Fibroblast of skin of scalp (primary cell): Measurements from ENCODE around the gene IPO13.

Experiments
- DNase-seq: peaks from one replicate; pipeline ENCODE4 v3.0.0-alpha.2; 2013

Gene IPO13

GRCh38 chr1:43952731-43953346 is 6.1 kb downstream of the IPO13 start:
- DNase-seq, result no peak

- DNase-seq, result no peak
Measured at GRCh38 chr1:43953361-43953760, 6.6 kb downstream of the IPO13 start.

GRCh38 chr1:43954036-43954435 is 7.3 kb downstream of the IPO13 start:
- DNase-seq, result no peak

GRCh38 chr1:43956234-43956633 is 9.5 kb downstream of the IPO13 start:
- no peak for DNase-seq

GRCh38 chr1:43957407-43958040 is 10.8 kb downstream of the IPO13 start:
- no peak for DNase-seq

GRCh38 chr1:43958351-43959255 is 11.9 kb downstream of the IPO13 start:
- no peak for DNase-seq

DNA sequence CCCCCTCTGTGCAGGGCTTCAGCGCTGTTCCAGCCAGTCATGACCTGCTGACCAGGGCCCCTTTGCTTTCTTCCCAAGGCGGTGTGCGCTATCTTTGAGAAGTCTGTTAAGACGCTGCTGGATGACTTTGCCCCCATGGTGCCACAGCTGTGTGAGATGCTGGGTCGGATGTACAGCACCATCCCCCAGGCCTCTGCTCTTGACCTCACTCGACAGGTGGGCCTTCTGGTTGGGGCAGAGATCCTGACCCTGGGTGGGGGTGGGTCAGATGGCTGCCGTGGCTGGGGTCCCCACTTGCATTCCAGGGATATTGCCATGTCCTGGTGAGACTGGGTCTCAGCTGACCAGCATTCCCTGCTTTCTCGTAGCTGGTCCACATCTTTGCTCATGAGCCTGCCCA is 14.0 kb downstream of the IPO13 start:
- no peak for DNase-seq

DNA sequence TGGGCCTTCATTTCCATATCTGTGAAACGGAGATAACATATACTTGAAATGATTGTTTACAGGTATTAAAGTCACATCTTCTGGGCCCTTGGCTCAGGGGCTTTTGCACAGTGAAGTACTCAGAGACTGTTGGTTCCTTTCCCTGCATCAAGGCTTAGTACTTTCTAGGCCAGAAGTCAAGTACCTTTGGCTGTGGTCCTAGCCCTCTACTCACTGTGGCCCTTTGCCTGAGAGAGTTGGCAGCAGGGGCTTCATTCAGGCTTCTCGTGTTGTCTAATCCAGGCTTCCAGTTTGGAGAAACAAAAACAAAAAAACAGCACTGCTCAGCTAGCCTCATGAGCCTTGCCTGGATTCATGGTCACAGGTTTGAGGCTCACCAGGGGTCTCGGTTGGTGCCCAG is 14.9 kb downstream of the IPO13 start:
- DNase-seq, result no peak

GRCh38 chr1:43962324-43962723 is 15.6 kb downstream of the IPO13 start:
- DNase-seq, result no peak

GRCh38 chr1:43963006-43963405 is 16.3 kb downstream of the IPO13 start:
- DNase-seq, result no peak

DNA sequence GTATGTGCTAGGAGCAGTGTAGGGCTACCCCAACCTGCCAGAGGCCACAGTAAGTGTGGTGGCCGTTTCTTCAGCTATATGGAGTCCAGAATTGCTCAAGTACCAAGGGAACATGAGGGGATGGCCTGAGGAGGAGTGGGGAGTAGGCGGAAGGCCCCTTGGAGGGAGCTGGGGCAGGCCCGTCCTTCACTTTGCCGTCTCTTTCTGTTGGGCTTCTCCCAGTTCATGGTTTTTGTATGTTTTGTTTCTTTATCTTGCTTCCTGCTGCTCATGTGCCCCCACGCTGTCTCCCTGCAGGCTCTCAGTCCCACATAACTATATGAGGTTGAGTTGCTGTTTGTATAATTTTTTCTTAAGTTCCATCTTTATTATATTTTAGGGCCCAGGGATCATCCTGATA is 17.1 kb downstream of the IPO13 start:
- no peak for DNase-seq

DNA sequence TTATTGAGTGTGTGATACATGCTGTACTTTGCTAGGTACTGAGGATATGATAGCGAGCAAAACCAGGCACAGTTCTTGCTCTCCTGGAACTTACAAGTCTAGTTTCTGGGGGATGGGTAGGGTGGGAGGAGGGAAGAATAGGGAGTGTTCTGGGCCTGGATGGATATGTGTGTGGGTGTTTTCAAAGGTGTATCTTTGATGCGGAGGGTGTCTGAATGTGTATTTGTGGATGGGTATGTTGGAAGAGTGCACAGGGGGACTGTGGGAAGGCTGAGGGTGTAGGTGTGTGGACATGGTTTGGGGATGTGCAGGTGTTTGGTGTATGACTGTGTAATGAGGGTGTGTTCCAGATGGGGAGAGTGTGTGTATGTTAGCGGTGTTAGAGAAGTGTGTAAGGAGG is 18.6 kb downstream of the IPO13 start:
- DNase-seq, result no peak

- peak; percentile 31 for DNase-seq
Measured at GRCh38 chr1:43968348-43968948, 21.7 kb downstream of the IPO13 start.

DNA sequence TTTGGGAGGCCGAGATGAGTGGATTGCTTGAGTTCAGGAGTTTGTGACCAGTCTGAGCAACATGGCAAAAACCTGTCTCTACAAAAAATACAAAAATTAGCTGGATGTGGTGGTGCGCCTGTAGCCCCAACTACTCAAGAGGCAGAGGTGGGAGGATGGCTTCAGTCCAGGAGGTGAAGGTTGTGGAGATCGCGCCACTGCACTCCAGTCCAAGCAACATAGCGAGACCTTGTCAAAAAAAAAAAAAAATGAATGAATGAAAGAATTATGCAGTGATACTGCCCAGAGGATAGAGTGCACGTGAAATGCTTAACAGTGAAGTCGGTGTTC is 22.6 kb downstream of the IPO13 start:
- DNase-seq, result no peak

GRCh38 chr1:43969746-43970466 is 23.2 kb downstream of the IPO13 start, which contains the start of gene DPH2:
DPH2 (plus strand) TSS chr1:43970010; CDS start chr1:43970176, 166 bp downstream.
- peak; percentile 97 for DNase-seq

DNA sequence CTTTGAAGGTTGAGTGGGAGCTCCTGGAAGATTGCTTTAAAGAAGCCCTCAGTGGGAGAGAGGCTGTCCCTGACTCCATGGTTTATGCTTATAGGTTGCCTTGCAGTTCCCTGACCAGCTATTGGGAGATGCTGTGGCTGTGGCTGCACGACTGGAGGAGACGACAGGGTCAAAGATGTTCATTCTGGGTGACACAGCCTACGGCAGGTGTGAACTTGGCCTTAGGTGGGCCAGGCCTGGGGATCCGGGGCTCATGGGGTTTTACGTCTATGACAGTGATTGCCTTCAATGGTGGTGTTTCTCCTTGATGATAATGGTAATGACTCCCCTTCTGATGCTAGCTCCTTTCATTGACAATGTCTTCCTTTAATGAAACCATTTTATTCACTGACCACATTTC is 23.8 kb downstream of the IPO13 start:
- no peak for DNase-seq

DNA sequence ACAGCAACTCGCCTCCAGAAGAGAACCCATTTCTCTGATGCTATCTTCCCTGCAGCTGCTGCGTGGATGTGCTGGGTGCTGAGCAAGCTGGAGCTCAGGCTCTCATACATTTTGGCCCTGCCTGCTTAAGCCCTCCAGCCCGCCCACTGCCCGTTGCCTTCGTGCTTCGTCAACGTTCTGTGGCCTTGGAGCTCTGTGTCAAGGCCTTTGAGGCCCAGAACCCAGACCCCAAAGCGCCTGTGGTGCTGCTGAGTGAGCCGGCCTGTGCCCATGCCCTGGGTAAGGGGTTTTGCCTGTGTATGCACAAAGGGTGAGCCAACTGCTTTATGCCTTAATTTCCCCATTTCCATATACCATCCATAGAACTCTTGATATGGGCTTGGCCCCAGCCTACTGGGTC is 24.2 kb downstream of the IPO13 start:
- no peak for DNase-seq

GRCh38 chr1:43971336-43971980 is 24.7 kb downstream of the IPO13 start:
- DNase-seq, result no peak

- no peak for DNase-seq
Measured at GRCh38 chr1:43973981-43974442, 27.3 kb downstream of the IPO13 start.

GRCh38 chr1:43974443-43975248 is 27.9 kb downstream of the IPO13 start, which contains the start of gene ATP6V0B:
ATP6V0B (plus strand) TSS chr1:43974960; CDS start chr1:43975041, 81 bp downstream.
- peak; percentile 94 for DNase-seq
